Caco-2 (cell line): ENCODE data around the gene ANKRD53. TPM values are rescaled to one million over a fixed set of nuclear protein-coding genes. Genes with fewer than 3 reads are reported as not detected.

ENCODE experiments used
- BruUV-seq: library from RNA; stranded (reverse); fragments of 400-500 nt; replicated peaks from 2 replicates; lab custom pipeline; 2021; lab: Mats Ljungman, UMichigan
- CTCF ChIA-PET: fragments of 300-600 bp; sonication (Branson Sonifier 250); formaldehyde crosslinking; loops from one replicate; lab custom pipeline; 2022; ENCODE audit warnings: antibody characterized with exemption; lab: Charles Lee
- POLR2A ChIA-PET: fragments of 300-600 bp; sonication (Branson Sonifier 250); formaldehyde crosslinking; loops from one replicate; lab custom pipeline; 2022; ENCODE audit warnings: antibody characterized with exemption; lab: Charles Lee
- DNase-seq, 2 experiments: peaks; one replicate each; pipeline versions ENCODE4 v3.0.0 to v3.0.0-alpha.2; 2020 to 2022
- H3K27me3 ChIP-seq: replicated peaks from 2 replicates; pipeline ENCODE4 v1.6.0; 2011; ENCODE audit warnings: low read length; ENCODE audit not compliant: control insufficient read depth, insufficient read depth
- H3K36me3 ChIP-seq: 2 replicates; pipeline ENCODE4 v1.5.1; 2011; ENCODE audit warnings: low read length; ENCODE audit not compliant: control insufficient read depth, insufficient read depth
- H3K4me1 ChIP-seq: fragments of 250-450 bp; sonication (Bioruptor Pico); 2 replicates; pipeline ENCODE4 v1.5.1; 2020; ENCODE audit warnings: mild to moderate bottlenecking
- H3K4me3 ChIP-seq: 2 replicates; pipeline ENCODE4 v1.5.1; 2011; ENCODE audit warnings: low read depth, mild to moderate bottlenecking, control low read depth, low read length
- H3K9me3 ChIP-seq: fragments of 250-450 bp; sonication (Bioruptor Pico); 2 replicates; pipeline ENCODE4 v1.5.1; 2020; ENCODE audit warnings: mild to moderate bottlenecking, moderate library complexity
- H3K27ac Mint-ChIP-seq: one replicate; pipeline ENCODE4 v1.8.0; 2022; ENCODE audit warnings: mixed read lengths; ENCODE audit not compliant: unreplicated experiment
- H3K27me3 Mint-ChIP-seq: one replicate; pipeline ENCODE4 v1.8.0; 2022; ENCODE audit warnings: mixed read lengths; ENCODE audit not compliant: insufficient read depth, unreplicated experiment
- H3K36me3 Mint-ChIP-seq: one replicate; pipeline ENCODE4 v1.8.0; 2022; ENCODE audit warnings: mild to moderate bottlenecking, mixed read lengths; ENCODE audit not compliant: insufficient read depth, unreplicated experiment
- H3K4me1 Mint-ChIP-seq: one replicate; pipeline ENCODE4 v1.8.0; 2022; ENCODE audit warnings: low read depth, mixed read lengths; ENCODE audit not compliant: unreplicated experiment
- H3K4me3 Mint-ChIP-seq: one replicate; pipeline ENCODE4 v1.8.0; 2022; ENCODE audit warnings: mild to moderate bottlenecking, moderate library complexity, mixed read lengths; ENCODE audit not compliant: unreplicated experiment
- H3K9me3 Mint-ChIP-seq: one replicate; pipeline ENCODE4 v1.8.0; 2022; ENCODE audit warnings: mixed read lengths; ENCODE audit not compliant: unreplicated experiment
- intact Hi-C: fragments of 100-400 bp; cut with micrococcal nuclease; formaldehyde crosslinking; loops from one replicate; pipeline ENCODE4 v1.10.0; 2022; ENCODE audit not compliant: unreplicated experiment
- total RNA-seq: library from RNA; stranded (reverse); gene quantifications from 2 replicates; pipeline ENCODE4 v1.2.3, GENCODE V29; 2022
- TF ChIP-seq, protein P1 (sequence below), 2 experiments: fragments of 200-600 bp in 1 of 2; IDR thresholded peaks; 1 replicate in 1 of 2; 2 replicates in 1 of 2; pipeline versions ENCODE4 v1.5.1 to v1.8.0; 2011 to 2022; ENCODE audit warnings: antibody characterized with exemption in 1 of 2, control low read depth in 1 of 2, inconsistent platforms in 1 of 2, low read depth in 1 of 2, low read length in 1 of 2, mild to moderate bottlenecking in 1 of 2, moderate library complexity in 1 of 2; ENCODE audit not compliant: insufficient read depth in 1 of 2, severe bottlenecking in 1 of 2, unreplicated experiment in 1 of 2

Gene ANKRD53
- total RNA-seq, 1 experiment from 2014 or later = 0.16 TPM

- Histone ChIP-seq H3K9me3 (no peaks in the 10 kb centered on the region), H3K27me3 (no peaks in the 10 kb centered on the region), H3K4me1 (peaks cover 10% of the 10 kb centered on the region; the same call in 1 of the 2 replicates), H3K36me3 (no peaks in the 10 kb centered on the region), H3K4me3 (no peak overlapping the region)
- Mint-ChIP-seq H3K27ac (peak overlapping the region; percentile 82), H3K4me1 (peaks cover 7% of the 10 kb centered on the region), H3K36me3 (no peaks in the 10 kb centered on the region), H3K9me3 (no peaks in the 10 kb centered on the region), H3K4me3 (no peak overlapping the region), H3K27me3 (peaks cover 5% of the 10 kb centered on the region)
- ChIA-PET POLR2A (no interaction called here), CTCF (no interaction called here)
- no TSS peak for BruUV-seq
- TF ChIP-seq, protein P1, sequence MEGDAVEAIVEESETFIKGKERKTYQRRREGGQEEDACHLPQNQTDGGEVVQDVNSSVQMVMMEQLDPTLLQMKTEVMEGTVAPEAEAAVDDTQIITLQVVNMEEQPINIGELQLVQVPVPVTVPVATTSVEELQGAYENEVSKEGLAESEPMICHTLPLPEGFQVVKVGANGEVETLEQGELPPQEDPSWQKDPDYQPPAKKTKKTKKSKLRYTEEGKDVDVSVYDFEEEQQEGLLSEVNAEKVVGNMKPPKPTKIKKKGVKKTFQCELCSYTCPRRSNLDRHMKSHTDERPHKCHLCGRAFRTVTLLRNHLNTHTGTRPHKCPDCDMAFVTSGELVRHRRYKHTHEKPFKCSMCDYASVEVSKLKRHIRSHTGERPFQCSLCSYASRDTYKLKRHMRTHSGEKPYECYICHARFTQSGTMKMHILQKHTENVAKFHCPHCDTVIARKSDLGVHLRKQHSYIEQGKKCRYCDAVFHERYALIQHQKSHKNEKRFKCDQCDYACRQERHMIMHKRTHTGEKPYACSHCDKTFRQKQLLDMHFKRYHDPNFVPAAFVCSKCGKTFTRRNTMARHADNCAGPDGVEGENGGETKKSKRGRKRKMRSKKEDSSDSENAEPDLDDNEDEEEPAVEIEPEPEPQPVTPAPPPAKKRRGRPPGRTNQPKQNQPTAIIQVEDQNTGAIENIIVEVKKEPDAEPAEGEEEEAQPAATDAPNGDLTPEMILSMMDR (IDR thresholded peaks at IDR 0.05; ENCODE audit: insufficient read depth in 1 of 2, low read depth in 1 of 2, low read length in 1 of 2, severe bottlenecking in 1 of 2, unreplicated experiment in 1 of 2) = no peak
- intact Hi-C loops = loop anchor here (5.0 kb wide), 1 partner anchor 188 kb away; no protein-coding TSS in a partner anchor
- no peak for DNase-seq
These were observed 3.2 kb upstream of the ANKRD53 start for GRCh38 chr2:70975237-70975636.

DNA sequence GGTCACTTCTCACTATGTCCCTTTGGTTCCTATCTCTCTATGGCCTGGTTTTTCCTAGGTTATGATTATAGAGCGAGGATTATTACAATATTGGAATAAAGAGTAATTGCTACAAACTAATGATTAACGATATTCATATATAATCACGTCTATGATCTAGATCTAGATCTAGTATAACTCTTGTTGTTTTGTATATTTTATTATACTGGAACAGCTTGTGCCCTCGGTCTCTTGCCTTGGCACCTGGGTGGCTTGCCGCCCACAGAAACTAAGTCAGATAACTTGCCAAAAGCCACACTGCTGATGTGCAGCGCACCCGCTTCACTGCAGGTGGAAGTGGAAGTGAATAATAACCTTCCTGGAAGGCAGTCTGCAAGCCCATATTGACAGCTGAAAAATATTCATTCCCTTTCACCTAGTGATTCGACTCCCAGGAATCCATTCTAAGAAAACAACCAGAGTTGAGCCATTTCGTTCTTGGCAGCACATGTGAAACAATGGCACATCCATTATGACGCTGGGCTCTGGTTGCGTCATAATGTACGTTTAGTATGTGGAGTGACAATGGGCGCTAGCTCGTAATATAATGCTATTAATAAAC, 725 bp upstream of the ANKRD53 start:
- peaks cover 7% of the 10 kb centered on the region for H3K4me1 Mint-ChIP-seq
- CTCF ChIA-PET = interaction anchor here (0.6 kb wide), 2 partner anchors 63 to 209 kb away, joined by 3 to 4 read pairs; no protein-coding TSS in a partner anchor
- Histone ChIP-seq H3K36me3 (no peaks in the 10 kb centered on the region), H3K27me3 (no peaks in the 10 kb centered on the region), H3K4me3 (no peak overlapping the region), H3K9me3 (no peaks in the 10 kb centered on the region), H3K4me1 (peaks cover 10% of the 10 kb centered on the region; the same call in 1 of the 2 replicates)
- BruUV-seq = no TSS peak
- POLR2A ChIA-PET = no interaction called here
- peak overlapping the region; percentile 75 for H3K4me3 Mint-ChIP-seq
- intact Hi-C loops = loop anchor here (1.0 to 5.0 kb wide), 4 partner anchors 29 to 190 kb away; no protein-coding TSS in a partner anchor
- no peak overlapping the region for H3K27ac Mint-ChIP-seq
- H3K36me3 Mint-ChIP-seq = no peaks in the 10 kb centered on the region
- TF ChIP-seq, protein P1 (IDR thresholded peaks at IDR 0.05; ENCODE audit: insufficient read depth in 1 of 2, low read depth in 1 of 2, low read length in 1 of 2, severe bottlenecking in 1 of 2, unreplicated experiment in 1 of 2) = no peak
- no peaks in the 10 kb centered on the region for H3K9me3 Mint-ChIP-seq
- no peak for DNase-seq
- H3K27me3 Mint-ChIP-seq = no peaks in the 10 kb centered on the region

DNA sequence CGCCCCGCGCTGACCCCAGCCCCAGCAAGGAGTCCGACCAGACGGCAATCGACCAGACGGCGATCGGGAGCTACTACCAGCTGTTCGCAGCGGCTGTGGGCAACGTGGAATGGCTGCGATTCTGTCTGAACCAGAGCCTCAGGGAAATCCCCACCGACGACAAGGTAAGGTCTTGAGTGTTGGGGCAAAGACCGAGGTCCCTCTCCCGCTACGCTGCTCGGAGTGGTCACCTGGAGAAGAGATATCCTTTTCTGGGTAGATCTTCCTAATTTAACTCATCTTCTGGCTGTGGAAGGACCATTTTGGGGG, 704 bp downstream of the ANKRD53 start:
- Mint-ChIP-seq H3K9me3 (no peaks in the 10 kb centered on the region), H3K4me3 (no peak overlapping the region), H3K27me3 (no peaks in the 10 kb centered on the region), H3K36me3 (no peaks in the 10 kb centered on the region), H3K4me1 (peaks cover 7% of the 10 kb centered on the region), H3K27ac (no peak overlapping the region)
- intact Hi-C loops = loop anchor here (5.0 kb wide), 1 partner anchor 192 kb away; no protein-coding TSS in a partner anchor
- H3K27me3 ChIP-seq = no peaks in the 10 kb centered on the region
- TF ChIP-seq, protein P1 (IDR thresholded peaks at IDR 0.05; ENCODE audit: insufficient read depth in 1 of 2, low read depth in 1 of 2, low read length in 1 of 2, severe bottlenecking in 1 of 2, unreplicated experiment in 1 of 2) = no peak
- ChIA-PET CTCF (no interaction called here), POLR2A (no interaction called here)
- no peak for DNase-seq
- H3K4me1 ChIP-seq = peaks cover 10% of the 10 kb centered on the region; the same call in 1 of the 2 replicates
- H3K4me3 ChIP-seq = no peak overlapping the region
- H3K36me3 ChIP-seq = no peaks in the 10 kb centered on the region
- no TSS peak for BruUV-seq
- H3K9me3 ChIP-seq = no peaks in the 10 kb centered on the region
